ENCODE results near the gene CHRNB4.

The CHRNB4 gene

DNA sequence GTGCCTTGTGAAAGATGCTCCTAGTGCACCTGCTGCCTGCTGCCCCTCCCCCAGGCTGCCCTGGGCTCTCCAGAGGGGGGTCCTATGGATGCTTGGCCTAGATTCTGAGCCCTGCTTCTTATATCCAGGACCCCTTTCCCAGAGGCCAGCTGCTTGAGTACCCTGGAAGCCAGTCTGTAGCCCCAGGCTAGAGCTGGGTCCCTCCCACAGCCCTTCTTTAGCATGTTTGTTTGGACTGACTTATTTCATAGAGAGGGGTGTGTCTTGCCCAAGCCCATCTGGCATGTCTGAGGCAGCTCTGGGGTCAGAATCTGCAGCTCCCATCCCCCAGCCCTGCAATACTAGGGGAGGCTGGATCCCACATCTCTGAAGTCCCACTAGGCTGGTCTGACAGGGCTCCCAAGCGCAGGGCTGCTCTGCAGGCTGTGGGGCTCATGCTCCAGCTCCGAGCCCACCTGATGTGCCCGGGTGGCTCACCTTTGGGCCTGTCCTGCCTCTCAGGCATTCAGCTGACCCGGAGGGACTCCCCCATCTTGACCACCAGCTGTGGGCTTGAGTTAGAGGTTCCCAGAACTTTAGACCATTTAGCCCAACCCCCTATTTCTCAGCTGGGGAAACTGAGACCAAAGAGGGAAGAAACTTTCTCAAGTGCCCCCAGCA, 3.1 kb downstream of the CHRNB4 start:
- H3K4me3 ChIP-seq (ENCODE audit: low read length) = no peak overlapping the region
- no peak for DNase-seq (ENCODE audit: low read depth, low spot score)

DNA sequence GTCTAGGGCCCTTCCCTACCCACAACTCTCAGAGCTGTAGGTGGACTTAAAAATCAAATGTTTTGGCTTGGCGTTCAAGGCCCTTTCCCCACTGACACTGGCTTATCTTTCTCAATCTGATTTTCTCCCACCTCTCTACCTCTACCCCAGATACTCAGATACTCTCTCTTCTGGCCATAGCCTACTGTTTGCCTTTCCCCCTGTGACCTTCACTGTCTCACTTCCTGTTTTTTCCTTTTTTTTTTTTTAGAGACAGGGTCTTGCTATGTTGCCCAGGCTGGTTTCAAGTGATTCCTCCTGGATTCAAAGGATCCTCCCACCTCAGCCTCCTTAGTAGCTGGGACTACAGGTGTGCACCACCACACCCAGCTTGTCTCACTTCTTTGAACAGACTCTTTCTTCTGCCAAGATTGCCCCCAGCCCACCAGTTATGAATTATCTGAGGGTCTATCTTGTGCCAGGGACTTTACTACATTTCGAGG, 4.6 kb downstream of the CHRNB4 start:
- no peak overlapping the region for H3K4me3 ChIP-seq (ENCODE audit: low read length)
- no peak for DNase-seq (ENCODE audit: low read depth, low spot score)

DNA sequence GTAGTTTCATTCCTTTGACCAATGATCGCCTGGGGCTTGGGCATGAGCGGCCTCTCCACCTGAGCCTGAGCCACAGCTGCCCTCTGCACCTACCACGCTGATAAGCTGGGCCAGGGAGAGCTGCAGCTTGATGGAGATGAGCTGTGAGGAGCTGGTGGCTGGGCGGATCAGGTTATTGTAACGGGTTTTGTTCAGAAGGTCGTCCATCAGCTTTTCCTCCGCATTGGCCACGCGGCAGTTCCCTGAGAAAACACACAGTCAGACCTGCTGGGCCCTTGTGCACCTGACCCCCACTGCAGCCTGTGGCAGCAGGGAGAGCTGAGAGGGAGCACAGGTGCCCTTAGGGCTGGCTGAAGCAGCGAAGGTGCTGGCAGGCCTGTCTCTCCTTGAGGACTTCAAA, 5.7 kb downstream of the CHRNB4 start:
- DNase-seq (ENCODE audit: low read depth, low spot score) = no peak
- H3K4me3 ChIP-seq (ENCODE audit: low read length) = no peak overlapping the region

DNA sequence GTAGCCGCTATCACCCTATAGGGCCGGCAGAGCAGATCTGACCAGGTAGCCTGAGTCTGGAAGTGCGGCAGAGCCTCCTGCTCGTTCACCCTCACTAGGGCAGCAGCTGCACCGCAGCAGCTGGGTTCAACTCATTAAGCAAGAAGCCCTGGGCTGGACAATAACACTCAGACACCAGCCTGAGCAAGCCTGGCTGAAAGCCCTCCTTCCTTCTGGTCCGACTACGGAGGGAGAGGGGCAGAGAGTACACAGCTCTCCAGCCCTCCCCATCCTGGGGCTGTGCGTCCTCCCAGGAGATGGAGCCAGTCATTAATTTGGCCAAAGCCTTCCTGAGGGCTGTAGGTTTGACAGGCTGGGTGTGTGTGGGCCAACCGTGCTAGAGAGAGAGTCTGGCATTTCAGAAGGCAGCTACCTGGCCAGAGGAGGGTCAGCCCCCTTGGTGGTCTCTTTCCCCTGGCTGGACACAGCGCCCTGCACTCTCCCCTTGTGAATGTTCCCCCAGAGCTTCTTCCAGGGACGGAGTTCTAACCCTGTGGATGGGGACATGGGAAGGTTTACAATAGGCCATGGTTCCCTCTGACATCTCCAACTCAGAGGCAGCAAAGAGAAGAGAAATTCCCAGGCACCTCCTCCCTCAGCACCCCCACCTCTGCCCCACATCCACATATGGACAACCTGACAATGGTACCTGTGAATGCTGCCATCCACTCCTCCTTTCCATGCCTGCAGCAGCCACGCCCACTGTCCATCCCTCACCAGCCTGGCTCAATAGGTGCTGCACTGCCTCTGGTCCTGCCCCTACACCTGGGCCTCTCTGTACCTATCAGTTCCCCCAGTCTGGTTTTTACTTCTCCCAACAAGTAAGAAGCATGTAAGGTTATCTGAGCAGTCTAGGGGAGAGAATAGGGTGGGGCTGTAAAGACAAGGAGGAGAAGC, 6.5 kb downstream of the CHRNB4 start:
- no peak overlapping the region for H3K4me3 ChIP-seq (ENCODE audit: low read length)
- no peak for DNase-seq (ENCODE audit: low read depth, low spot score)

DNA sequence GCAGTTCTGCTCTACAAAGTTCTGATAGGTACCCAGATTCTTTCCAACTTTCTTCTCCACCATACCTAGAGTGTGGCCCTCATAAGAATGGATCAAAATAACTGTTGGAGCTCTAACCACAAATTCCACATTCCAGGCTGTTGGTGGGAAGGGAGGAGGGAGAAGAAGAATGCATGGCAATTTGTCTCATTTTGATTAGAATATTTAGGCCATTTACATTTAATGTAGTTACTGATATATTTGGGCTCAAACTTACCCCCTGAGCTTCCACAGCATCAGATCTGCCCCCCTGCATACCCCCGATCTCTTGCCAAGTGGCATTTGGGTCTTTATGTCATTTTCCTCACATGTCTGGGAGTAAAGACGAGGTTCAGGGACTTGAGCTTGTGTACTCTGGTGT, 7.7 kb downstream of the CHRNB4 start:
- H3K4me3 ChIP-seq (ENCODE audit: low read length) = no peak overlapping the region
- no peak for DNase-seq (ENCODE audit: low read depth, low spot score)

DNA sequence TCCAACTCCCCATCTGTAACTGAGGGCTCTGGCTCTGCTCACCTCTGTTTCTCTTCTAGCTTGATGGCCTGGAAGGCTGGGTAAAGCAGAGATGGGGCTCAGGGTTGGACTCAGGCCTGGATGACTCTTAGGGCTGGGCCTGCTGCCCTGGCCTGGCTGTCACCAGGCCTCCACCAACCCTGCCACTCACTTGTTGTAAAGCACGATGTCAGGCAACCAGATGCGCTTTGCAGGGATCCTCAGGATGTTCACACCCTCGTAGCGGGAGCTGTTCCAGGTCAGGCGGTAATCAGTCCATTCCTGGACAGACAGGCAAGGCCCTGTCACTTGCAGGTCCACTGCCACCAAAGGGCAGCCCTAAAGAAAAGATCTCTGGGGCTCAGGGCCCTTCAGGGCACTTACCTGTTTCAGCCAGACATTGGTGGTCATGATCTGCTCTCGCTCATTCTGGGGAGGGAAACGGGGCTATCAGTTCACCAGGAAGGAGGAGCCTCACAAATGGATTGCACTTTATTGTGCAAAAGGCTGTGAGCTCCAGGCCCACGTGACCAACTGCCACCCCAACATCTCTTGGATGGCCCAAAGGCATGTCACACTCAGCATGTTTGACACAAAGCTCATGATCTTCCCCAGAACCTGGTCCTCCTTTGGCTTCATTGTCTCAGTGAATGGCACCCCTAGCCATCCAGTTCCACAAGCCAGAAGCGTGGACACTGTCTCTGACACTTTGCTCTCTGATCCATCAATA, 9.9 kb downstream of the CHRNB4 start:
- no peak for DNase-seq (ENCODE audit: low read depth, low spot score)
- no peak overlapping the region for H3K4me3 ChIP-seq (ENCODE audit: low read length)

DNA sequence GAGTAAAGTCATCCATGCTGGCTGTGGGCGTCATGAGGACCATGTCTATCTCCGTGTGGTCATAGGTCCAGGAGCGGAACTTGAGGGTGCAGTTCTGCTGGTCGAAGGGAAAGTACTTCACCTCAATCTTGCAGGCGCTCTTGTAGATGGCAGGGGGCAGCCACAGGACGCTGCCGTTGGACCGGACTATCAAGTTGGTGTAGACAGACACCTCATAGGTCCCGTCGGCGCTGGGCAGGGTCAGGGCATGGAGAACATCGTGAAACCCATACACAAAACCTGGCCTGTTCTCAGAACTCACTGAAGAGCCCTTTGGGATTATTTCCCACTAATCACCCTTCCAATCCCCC, 11.3 kb downstream of the CHRNB4 start:
- no peak overlapping the region for H3K4me3 ChIP-seq (ENCODE audit: low read length)
- DNase-seq (ENCODE audit: low read depth, low spot score) = no peak

DNA sequence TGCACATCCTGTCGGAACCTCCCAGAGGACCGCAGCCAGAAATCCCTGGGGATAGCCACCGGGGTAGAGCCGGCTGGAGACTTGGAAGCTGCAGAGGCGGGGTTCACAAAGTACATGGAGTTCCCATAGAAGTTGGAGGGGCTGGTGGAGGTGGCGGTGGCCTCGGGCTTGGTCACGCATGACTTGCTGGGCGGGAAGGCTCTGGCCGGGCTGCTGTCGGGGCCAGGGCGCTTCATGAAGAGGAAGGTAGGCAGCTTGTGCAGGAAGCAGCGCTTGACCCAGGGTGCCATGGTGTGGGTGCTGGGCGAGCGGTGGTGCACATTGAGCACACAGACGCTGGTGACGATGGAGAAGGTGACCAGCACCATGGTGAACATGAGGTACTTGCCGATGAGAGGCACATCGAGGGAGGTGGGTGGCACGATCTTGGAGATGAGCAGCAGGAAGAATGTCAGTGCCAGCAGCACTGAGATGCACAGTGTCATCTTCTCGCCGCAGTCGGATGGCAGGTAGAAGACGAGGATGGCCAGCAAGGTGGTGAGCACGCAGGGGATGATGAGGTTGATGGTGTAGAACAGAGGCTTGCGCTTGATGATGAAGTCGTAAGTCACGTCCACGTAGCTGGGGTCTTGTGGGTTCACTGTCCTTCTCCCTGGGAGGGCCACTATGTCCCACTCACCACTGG, 11.8 kb downstream of the CHRNB4 start:
- H3K4me3 ChIP-seq (ENCODE audit: low read length) = no peak overlapping the region
- no peak for DNase-seq (ENCODE audit: low read depth, low spot score)

DNA sequence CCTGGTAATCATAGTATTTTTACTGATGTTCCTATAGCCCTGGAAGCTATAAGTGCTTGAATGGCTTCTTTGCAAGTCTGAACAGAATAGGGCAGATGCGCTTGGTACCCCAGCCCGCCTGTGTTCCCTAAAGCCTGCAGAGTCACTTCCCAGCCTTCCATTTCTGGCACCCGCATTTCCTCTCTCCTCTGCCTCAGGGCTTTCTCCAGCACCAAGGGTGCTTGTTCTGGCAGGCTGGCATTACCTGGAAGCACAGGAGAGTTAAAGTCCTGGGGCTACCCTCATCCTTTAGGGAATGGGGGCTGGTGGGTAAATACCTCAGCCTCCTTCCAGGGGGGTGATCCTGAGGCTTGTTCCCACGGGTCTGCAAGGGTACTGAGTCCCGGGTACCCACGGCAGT, 12.8 kb downstream of the CHRNB4 start:
- no peak for DNase-seq (ENCODE audit: low read depth, low spot score)

DNA sequence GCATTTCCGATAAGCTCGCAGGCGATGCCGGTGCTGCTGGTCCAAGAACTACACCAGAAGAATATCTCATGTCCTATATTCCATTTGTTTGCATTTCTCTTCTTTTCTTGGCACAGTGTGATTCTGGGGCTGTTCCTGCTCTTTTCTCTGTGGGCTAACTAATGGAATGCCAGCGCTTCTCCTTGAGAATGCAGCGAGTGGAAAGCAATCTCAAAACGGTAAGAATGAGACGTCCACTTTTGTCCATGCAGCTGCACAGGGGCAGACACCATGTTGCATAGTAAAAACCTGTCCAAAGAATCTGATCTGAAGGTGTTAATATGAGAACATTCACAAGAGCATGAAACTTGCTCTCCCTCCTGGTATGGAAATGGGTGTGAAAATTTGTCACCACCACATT, 13.7 kb downstream of the CHRNB4 start:
- no peak for DNase-seq (ENCODE audit: low read depth, low spot score)
- H3K4me3 ChIP-seq (ENCODE audit: low read length) = no peak overlapping the region

More for the DNA sequence above, 12.8 kb downstream of the CHRNB4 start:
- no peak overlapping the region for H3K4me3 ChIP-seq (ENCODE audit: low read length)

DNA sequence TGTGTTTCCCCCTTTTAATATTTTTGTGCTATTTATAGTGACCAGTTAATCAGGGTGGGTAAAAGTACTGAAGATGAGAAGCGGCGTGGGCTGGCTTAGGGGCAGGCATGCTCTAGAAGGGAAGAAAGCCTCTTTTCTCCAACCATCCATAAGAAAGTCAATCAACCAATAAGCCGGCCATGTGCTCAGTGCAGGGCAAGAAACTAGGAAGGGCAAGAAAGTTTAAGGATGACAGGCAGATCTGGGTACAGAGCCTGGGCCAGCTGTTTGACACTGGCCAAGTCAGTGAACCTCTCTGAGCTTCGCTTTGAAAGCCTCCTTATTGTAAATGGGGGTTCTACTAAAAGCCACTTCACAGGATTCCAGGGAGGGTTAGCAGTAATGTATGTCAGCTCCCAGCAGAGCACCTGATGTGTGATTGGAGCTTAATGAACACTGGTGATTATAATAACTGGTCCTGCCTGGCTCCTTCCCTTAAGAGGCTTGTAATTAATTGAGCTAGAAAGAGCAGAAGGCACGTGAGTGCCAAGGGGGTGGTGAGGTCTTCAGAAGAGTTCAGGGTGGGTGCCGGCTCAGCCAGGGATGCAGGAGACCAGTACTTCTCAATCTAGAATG, 14.5 kb downstream of the CHRNB4 start:
- H3K4me3 ChIP-seq (ENCODE audit: low read length) = no peak overlapping the region
- DNase-seq (ENCODE audit: low read depth, low spot score) = peak; percentile 31

DNA sequence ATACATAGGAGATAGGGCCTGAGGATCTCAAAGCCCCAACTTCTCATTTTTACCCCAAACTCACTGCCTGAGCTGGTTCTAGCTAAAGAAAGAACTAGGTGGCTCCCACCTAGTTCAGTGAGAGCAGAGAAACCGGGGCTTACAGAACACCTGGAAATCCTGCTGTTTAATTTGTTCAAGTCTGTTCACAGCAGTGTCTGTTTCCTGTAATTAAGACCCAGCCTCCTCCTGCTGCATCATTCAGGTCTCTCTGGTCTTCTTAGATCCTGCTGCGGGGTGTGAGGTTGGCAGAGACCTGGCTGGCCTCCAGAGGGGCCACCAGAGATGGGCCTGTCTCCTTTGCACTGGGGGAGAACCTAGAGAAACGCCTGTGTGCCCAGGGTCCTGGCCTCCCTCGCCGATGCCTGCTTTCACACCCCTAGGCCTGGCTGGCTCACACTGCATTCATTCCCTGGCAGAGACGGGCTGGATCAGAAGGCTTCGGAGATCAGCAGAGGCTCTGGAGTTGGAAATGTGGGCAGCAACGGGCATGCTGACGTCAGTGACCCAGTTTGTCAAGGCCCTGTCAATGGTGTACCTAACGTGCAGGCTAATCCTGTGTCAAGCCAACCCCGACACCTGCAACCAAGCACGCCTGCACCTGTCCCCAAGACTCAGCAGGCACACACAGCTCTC, 15.3 kb downstream of the CHRNB4 start:
- DNase-seq (ENCODE audit: low read depth, low spot score) = peak; percentile 94
- peak overlapping the region; percentile 20 for H3K4me3 ChIP-seq (ENCODE audit: low read length)

DNA sequence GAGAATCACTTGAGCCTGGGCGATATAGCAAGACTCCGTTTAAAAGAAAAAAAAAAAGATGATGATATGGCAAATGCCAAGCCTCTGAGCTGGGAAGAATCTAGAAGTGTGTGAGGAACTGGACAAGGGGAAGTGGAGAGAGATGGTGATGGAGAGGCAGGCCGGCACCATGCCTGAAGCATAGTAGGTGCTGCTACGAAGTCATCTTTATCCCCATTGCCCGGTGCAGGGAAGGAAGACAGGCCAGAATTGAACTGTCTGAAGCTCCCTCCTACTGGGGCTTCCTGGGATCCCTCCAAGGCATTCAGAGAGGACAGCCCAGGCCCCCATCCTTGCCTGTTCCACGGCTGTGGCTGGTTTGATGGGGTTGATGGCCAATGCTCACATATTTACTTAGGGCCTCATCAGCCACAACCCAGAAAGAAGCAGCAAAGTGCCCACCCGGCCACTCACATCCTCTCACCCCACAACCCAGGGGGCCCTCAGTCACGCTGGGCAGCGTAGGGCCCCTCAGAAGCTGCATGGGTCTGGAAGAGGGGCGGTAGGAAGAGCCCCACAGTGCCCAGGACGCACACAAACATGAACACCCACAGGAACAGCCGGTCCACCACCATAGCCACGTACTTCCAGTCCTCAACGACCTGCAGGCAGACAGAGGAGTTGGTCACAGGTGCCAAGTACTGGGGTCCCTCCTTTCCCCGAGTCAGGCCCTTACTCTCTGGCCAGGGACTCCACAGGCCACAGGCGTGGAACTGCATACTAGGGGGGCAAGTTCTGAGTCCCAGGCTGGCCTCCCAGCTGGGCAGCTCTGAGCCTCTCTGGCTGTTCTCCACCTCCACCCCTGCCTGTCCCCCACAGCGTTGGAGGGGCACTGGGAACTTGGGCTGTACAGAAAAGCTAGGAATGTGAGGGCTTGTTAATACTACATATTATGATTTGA, 16.1 kb downstream of the CHRNB4 start:
- 0 out of 2 replicates have a peak overlapping the region, but pooled peaks have one; percentile 3 for H3K4me3 ChIP-seq (ENCODE audit: low read length)
- no peak for DNase-seq (ENCODE audit: low read depth, low spot score)

DNA sequence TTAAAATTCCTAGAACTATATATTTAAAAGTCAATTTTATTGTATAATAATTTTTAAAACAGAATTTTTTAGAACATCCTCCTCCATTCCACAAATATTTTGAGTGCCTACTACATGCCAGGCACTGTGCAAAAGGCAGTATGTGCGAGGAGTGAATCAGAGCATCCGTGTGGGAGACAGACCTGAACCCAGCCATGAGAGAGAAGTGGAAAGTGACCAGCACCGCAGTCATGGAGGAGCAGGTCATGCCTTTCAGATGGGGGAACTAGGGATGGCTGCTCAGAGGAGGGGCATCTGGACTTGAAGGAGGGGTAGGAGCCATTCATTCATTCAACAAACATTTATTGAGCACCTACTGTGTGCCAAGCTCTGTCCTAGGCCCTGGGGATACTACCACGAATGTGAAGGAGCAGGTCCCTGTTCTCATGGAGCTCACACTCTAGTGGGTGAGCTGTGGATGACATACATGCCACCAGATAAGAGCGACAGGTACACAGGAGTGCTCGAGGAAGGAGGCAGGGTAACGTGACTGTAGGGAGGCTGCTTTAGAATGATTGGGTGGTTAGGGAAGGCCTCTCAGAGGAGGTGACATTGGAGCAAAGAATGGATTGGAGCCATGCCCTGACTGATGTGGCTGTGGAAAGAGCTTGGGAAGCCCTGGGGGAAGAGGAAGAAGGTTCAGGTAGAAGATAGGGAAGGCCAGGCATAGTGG, 17.1 kb downstream of the CHRNB4 start:
- no peak overlapping the region for H3K4me3 ChIP-seq (ENCODE audit: low read length)
- no peak for DNase-seq (ENCODE audit: low read depth, low spot score)

DNA sequence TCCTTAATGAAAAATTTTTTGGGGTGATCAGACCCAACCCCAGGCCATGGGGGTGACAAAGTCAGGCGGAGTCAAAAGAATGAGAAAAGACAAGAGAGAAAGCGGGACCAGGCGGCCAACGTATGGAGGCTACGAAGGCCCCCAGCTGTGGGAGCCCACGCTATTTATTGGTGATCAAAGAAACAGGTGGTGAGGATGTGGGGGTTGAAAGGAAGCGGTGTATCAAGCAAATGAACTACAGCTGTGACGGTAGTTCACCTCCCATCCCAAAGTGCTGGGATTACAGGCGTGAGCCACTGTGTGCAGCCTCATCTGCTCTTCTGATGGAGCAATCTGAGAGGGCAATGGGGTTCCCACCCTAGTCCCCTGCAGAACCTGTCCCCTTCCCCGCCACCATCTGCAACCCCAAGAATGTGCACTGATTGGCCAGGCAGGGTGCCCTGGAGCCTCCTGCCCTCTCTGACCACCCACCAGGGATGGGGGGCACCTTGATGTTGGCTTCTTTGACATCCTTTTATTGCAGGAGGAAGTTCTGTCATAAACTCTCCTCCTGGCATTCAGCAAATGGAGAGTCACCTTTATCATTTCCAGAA, 19.1 kb downstream of the CHRNB4 start:
- DNase-seq (ENCODE audit: low read depth, low spot score) = peak; percentile 91
- peak overlapping the region; percentile 64 for H3K4me3 ChIP-seq (ENCODE audit: low read length)

All from Jurkat, Clone E6-1 (cell line).